Measurements from ENCODE around the gene SRCAP. TPM values are rescaled to one million over a fixed set of nuclear protein-coding genes. Genes with fewer than 3 reads are reported as not detected.

The SRCAP gene
- total and polyA plus RNA-seq, 11 donors = 22.9 to 51.2 (median 39.7) TPM

GRCh38 chr16:30651124-30652004 lies 47.6 kb upstream of the SRCAP start:
- peak overlapping the region; percentile 60 to 93 (median 76) for H3K4me3 ChIP-seq
- H3K9me3 ChIP-seq = no peaks in the 10 kb centered on the region
- no peaks in the 10 kb centered on the region for H3K27me3 ChIP-seq
- peaks cover 0 to 26% (median 14%) of the 10 kb centered on the region in 12 donors for H3K4me1 ChIP-seq
- 0 to 1% (median 1%) methylated on average over 17 to 71 of the region's 71 CpGs for WGBS, 4 donors
- intact Hi-C loops (cut with DNase I) = loop anchor here in 3 of 10 donors (2.0 to 10.0 kb wide), 4 partner anchors 47 to 127 kb away; partner anchors contain the start of genes SRCAP (in 1 of the 3), ZNF688 (in 1 of the 3), ZNF768 (in 1 of the 3) and ZNF785 (in 1 of the 3)
- peak overlapping the region; percentile 67 to 99 (median 95) for H3K27ac ChIP-seq
- TF ChIP-seq CTCF (IDR thresholded peaks at IDR 0.05) = peak; percentile 53 to 84 (median 72)
- TF ChIP-seq POLR2A (IDR thresholded peaks at IDR 0.05) = no peak
- ATAC-seq (peak; percentile 24 to 77 (median 60)), DNase-seq (peak; percentile 71 to 87 (median 75))
- H3K36me3 ChIP-seq = peaks cover 0 to 42% (median 39%) of the 10 kb centered on the region in 9 donors

- intact Hi-C loops (cut with DNase I) = loop anchor here in 3 of 10 donors (5.0 to 10.0 kb wide), 3 partner anchors 67 to 127 kb away; partner anchors contain the start of genes ZNF688 (in 1 of the 3), ZNF768 (in 1 of the 3) and ZNF785 (in 1 of the 3)
- Histone ChIP-seq H3K27me3 (no peaks in the 10 kb centered on the region), H3K9me3 (no peaks in the 10 kb centered on the region), H3K4me1 (peaks cover 0 to 32% (median 18%) of the 10 kb centered on the region in 12 donors), H3K36me3 (peaks cover 0 to 48% (median 44%) of the 10 kb centered on the region in 9 donors), H3K4me3 (peak overlapping the region; percentile 60 to 93 (median 76)), H3K27ac (peak overlapping the region; percentile 67 to 99 (median 95))
- TF ChIP-seq POLR2A (IDR thresholded peaks at IDR 0.05) = no peak
- TF ChIP-seq CTCF (IDR thresholded peaks at IDR 0.05) = no peak
- WGBS, 4 donors = 17 to 27% (median 23%) methylated on average over 2 of the region's 2 CpGs
- DNase-seq = no peak
- ATAC-seq = no peak
Measured at GRCh38 chr16:30652005-30652296, 47.0 kb upstream of the SRCAP start.

DNA sequence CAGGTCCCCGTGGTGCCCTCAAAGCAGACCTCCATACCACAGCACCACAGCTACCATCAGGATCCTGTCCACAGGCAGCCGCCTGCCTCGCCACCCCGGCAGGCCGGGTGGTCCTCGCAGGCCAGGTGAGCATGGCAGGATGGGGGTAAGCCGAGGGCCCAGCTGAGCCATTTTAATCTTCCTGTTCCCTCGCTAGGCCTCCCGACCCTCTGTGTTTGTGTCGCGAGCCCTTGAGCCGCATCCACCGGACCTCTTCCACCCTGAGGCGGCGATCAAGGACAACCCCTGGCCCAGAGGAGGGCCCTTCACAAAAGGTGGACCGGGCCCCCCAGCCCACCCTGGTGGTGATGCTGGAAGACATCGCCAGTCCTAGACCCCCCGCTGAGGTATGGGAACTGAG lies 46.3 kb upstream of the SRCAP start:
- H3K4me1 ChIP-seq = peaks cover 0 to 40% (median 25%) of the 10 kb centered on the region in 12 donors
- intact Hi-C loops (cut with DNase I) = loop anchor here in 3 of 10 donors (5.0 to 10.0 kb wide), 3 partner anchors 68 to 128 kb away; partner anchors contain the start of genes ZNF688 (in 1 of the 3), ZNF768 (in 1 of the 3) and ZNF785 (in 1 of the 3)
- H3K36me3 ChIP-seq = peaks cover 0 to 49% (median 45%) of the 10 kb centered on the region in 9 donors
- H3K27ac ChIP-seq = peak overlapping the region in 2 of 12 donors; percentile 90 to 96
- 90 to 96% (median 95%) methylated on average over 17 to 18 of the region's 18 CpGs for WGBS, 4 donors
- no peaks in the 10 kb centered on the region for H3K27me3 ChIP-seq
- DNase-seq (no peak), ATAC-seq (no peak)
- TF ChIP-seq POLR2A (IDR thresholded peaks at IDR 0.05) = no peak
- no peak for TF ChIP-seq CTCF (IDR thresholded peaks at IDR 0.05)
- H3K4me3 ChIP-seq = no peak overlapping the region
- H3K9me3 ChIP-seq = no peaks in the 10 kb centered on the region

- peaks cover 0 to 39% (median 24%) of the 10 kb centered on the region in 12 donors for H3K4me1 ChIP-seq
- no peak for DNase-seq
- intact Hi-C loops (cut with DNase I) = loop anchor here in 5 of 10 donors (5.0 to 10.0 kb wide), 6 partner anchors 42 to 267 kb away; partner anchors contain the start of genes ZNF785 (in 2 of the 5), FBXL19 (in 1 of the 5), SRCAP (in 1 of the 5) and ZNF688 (in 1 of the 5)
- TF ChIP-seq CTCF (IDR thresholded peaks at IDR 0.05) (no peak), POLR2A (IDR thresholded peaks at IDR 0.05) (no peak)
- no peaks in the 10 kb centered on the region for H3K9me3 ChIP-seq
- WGBS, 4 donors = 89 to 93% (median 92%) methylated on average over 16 to 18 of the region's 18 CpGs
- H3K36me3 ChIP-seq = peaks cover 0 to 49% (median 45%) of the 10 kb centered on the region in 9 donors
- H3K27ac ChIP-seq = no peak overlapping the region
- no peaks in the 10 kb centered on the region for H3K27me3 ChIP-seq
- no peak for ATAC-seq
- no peak overlapping the region for H3K4me3 ChIP-seq
Measured at GRCh38 chr16:30654856-30655255, 44.1 kb upstream of the SRCAP start.
